Measurements from ENCODE around the gene CAP1.
A peak's percentile ranks its signal among the peaks of the same experiment; 100 is the strongest.

The CAP1 gene

DNA sequence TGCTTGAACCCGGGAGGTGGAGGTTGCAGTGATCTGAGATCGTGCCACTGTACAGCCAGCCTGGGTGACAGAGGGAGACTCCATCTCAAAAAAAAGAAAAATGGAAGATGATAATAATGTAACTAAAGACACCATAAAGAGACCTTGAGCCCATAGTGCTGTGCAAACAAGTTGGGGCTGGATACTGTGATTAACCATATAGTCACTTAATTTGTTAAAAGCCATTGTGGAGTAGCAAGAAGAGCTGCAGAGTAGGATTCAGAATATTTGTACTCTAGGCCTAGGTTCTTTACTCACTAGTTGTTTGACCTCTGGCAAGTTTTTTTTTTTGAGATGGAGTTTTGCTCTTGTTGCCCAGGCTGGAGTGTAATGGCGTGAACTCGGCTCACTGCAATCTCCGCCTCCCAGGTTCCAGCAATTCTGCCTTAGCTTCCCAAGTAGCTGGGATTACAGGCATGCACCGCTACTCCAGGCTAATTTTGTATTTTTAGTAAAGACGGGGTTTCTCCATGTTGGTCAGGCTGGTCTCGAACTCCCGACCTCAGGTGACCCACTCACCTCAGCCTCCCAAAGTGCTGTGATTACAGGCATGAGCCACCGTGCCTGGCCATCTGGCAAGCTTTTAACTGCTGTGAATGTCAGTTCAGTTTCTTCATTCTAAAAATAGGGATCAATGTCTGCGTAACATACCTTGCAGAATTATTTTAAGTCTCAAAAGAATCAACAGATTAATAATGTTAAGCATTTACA, 12.8 kb downstream of the CAP1 start:
- no peak for TF ChIP-seq EZH2phosphoT487 (IDR thresholded peaks at IDR 0.05; ENCODE audit: low read length)
- TF ChIP-seq, protein P1, sequence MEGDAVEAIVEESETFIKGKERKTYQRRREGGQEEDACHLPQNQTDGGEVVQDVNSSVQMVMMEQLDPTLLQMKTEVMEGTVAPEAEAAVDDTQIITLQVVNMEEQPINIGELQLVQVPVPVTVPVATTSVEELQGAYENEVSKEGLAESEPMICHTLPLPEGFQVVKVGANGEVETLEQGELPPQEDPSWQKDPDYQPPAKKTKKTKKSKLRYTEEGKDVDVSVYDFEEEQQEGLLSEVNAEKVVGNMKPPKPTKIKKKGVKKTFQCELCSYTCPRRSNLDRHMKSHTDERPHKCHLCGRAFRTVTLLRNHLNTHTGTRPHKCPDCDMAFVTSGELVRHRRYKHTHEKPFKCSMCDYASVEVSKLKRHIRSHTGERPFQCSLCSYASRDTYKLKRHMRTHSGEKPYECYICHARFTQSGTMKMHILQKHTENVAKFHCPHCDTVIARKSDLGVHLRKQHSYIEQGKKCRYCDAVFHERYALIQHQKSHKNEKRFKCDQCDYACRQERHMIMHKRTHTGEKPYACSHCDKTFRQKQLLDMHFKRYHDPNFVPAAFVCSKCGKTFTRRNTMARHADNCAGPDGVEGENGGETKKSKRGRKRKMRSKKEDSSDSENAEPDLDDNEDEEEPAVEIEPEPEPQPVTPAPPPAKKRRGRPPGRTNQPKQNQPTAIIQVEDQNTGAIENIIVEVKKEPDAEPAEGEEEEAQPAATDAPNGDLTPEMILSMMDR (IDR thresholded peaks at IDR 0.05; ENCODE audit: low read length): no peak
- TF ChIP-seq EZH2 (optimal IDR thresholded peaks at IDR 0.05; ENCODE audit: low read depth, low read length): no peak
- DNase-seq: no peak
- Histone ChIP-seq H3K4me2 (ENCODE audit: low read depth, low read length) (no peak overlapping the region), H4K20me1 (ENCODE audit: insufficient read depth, low read length) (0 out of 2 replicates have a peak, but pooled peaks cover 4% of the 10 kb centered on the region), H3K4me1 (ENCODE audit: low read length) (peaks cover 28% of the 10 kb centered on the region), H3K4me3 (ENCODE audit: low read length) (no peak overlapping the region), H3K27me3 (replicated peaks; ENCODE audit: insufficient read depth, low read length) (no peaks in the 10 kb centered on the region), H3F3A (ENCODE audit: insufficient read depth, low read length) (peaks cover 14% of the 10 kb centered on the region), H2AFZ (ENCODE audit: low read length) (no peak overlapping the region), H3K79me2 (ENCODE audit: low read length) (peaks cover 99% of the 10 kb centered on the region), H3K9me2 (replicated peaks; ENCODE audit: insufficient read depth, low read length) (no peaks in the 10 kb centered on the region), H3K9me3 (replicated peaks; ENCODE audit: insufficient read depth, low read length) (no peaks in the 10 kb centered on the region), H3K36me3 (replicated peaks; ENCODE audit: insufficient read depth, low read length) (peaks cover 8% of the 10 kb centered on the region; the same call in 1 of the 2 replicates), H3K27ac (ENCODE audit: low read length) (no peak overlapping the region), H3K9ac (ENCODE audit: low read length) (no peak overlapping the region)

DNA sequence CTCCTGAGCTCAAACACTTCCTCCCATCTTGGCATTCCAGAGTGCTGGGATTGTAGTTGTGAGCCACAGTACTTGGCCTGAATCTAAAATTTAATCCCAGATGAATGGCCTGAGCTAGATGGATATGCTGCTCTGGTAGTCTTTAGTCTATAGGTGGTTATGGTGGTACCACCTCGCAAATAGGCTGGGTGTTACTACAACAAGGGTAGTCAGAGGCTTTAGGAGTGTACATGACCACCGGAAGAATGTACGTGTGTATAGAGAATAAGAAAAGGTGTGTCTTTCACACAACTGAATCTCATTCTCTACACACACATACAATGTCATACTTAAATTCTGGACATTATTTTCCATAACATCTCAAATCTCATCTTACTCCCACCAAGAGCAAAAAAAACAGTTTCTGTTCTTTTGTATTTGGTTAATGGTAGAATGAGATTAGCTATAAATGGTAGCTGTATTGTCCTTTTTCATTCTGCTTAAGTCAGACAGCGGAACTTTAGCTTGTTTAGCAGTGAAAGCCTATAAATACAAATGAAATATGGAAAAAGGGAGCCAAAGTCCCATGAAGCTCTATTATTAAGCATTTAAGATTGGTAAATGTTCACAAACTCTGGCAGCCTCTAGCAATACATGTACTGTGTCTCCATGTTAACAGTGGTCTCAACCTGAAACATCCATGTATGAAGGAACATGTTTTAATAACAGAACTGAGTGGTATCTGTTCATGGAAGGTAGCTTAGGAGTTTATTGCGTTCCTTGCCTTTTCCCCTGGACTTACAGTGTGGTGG, 16.2 kb downstream of the CAP1 start:
- Histone ChIP-seq H2AFZ (ENCODE audit: low read length) (no peak overlapping the region), H4K20me1 (ENCODE audit: insufficient read depth, low read length) (no peaks in the 10 kb centered on the region), H3K9me3 (replicated peaks; ENCODE audit: insufficient read depth, low read length) (no peaks in the 10 kb centered on the region), H3K9me2 (replicated peaks; ENCODE audit: insufficient read depth, low read length) (no peaks in the 10 kb centered on the region), H3K36me3 (replicated peaks; ENCODE audit: insufficient read depth, low read length) (peaks cover 15% of the 10 kb centered on the region), H3K9ac (ENCODE audit: low read length) (no peak overlapping the region), H3K27me3 (replicated peaks; ENCODE audit: insufficient read depth, low read length) (no peaks in the 10 kb centered on the region), H3K27ac (ENCODE audit: low read length) (peak overlapping the region; percentile 84; the same call in 1 of the 2 replicates), H3K4me1 (ENCODE audit: low read length) (peaks cover 62% of the 10 kb centered on the region), H3K4me3 (ENCODE audit: low read length) (no peak overlapping the region), H3F3A (ENCODE audit: insufficient read depth, low read length) (peaks cover 40% of the 10 kb centered on the region), H3K4me2 (ENCODE audit: low read depth, low read length) (no peak overlapping the region), H3K79me2 (ENCODE audit: low read length) (peaks cover 91% of the 10 kb centered on the region)
- no peak for TF ChIP-seq EZH2 (optimal IDR thresholded peaks at IDR 0.05; ENCODE audit: low read depth, low read length)
- no peak for TF ChIP-seq EZH2phosphoT487 (IDR thresholded peaks at IDR 0.05; ENCODE audit: low read length)
- TF ChIP-seq, protein P1 (IDR thresholded peaks at IDR 0.05; ENCODE audit: low read length): no peak
- no peak for DNase-seq

DNA sequence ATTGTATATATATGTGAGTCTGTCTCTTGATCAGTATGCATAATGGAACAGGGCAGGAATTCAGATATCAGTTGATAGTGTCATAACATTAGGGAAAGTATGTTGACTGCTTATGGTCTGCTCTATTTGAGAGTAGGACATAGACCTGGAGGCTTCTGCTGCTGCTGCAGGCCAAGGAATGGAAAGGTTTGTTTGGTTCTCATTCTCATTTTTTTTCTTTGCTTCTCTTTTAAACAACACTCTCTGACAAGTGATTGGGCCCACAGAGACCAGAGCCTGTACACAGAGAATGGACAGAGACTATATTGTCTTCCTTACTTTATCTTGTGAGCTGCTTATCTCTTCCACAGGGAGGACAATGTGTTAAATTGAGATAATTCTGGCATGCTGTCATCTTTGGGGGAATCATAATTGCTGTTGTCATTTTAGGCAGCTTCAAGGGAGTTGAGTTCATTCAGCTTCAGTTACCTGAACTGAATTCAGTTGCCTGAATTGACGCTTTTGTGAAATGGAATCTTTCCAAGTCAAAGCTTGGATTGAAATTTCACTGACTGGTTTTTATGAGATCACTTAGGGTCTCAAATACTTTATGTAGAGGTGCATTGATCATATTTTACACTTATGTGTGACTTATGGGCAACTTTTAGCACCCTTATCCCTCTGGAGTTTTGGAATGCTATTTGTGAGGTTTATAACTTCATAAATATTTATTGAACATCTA, 16.9 kb downstream of the CAP1 start:
- H4K20me1 ChIP-seq (ENCODE audit: insufficient read depth, low read length): no peaks in the 10 kb centered on the region
- no peaks in the 10 kb centered on the region for H3K9me3 ChIP-seq (replicated peaks; ENCODE audit: insufficient read depth, low read length)
- TF ChIP-seq EZH2 (optimal IDR thresholded peaks at IDR 0.05; ENCODE audit: low read depth, low read length) (no peak), EZH2phosphoT487 (IDR thresholded peaks at IDR 0.05; ENCODE audit: low read length) (no peak)
- TF ChIP-seq, protein P1 (IDR thresholded peaks at IDR 0.05; ENCODE audit: low read length): no peak
- no peak overlapping the region for H3K9ac ChIP-seq (ENCODE audit: low read length)
- peaks cover 89% of the 10 kb centered on the region for H3K79me2 ChIP-seq (ENCODE audit: low read length)
- H3F3A ChIP-seq (ENCODE audit: insufficient read depth, low read length): peaks cover 40% of the 10 kb centered on the region
- peaks cover 68% of the 10 kb centered on the region for H3K4me1 ChIP-seq (ENCODE audit: low read length)
- H3K36me3 ChIP-seq (replicated peaks; ENCODE audit: insufficient read depth, low read length): peaks cover 18% of the 10 kb centered on the region
- no peak for DNase-seq
- H3K4me2 ChIP-seq (ENCODE audit: low read depth, low read length): peak overlapping the region; percentile 97
- H3K27me3 ChIP-seq (replicated peaks; ENCODE audit: insufficient read depth, low read length): no peaks in the 10 kb centered on the region
- no peak overlapping the region for H2AFZ ChIP-seq (ENCODE audit: low read length)
- H3K27ac ChIP-seq (ENCODE audit: low read length): peak overlapping the region; percentile 84; the same call in 1 of the 2 replicates
- H3K9me2 ChIP-seq (replicated peaks; ENCODE audit: insufficient read depth, low read length): no peaks in the 10 kb centered on the region
- H3K4me3 ChIP-seq (ENCODE audit: low read length): no peak overlapping the region
